ENCODE results near the gene ZNF177.

- no peak for TF ChIP-seq YY1 (IDR thresholded peaks at IDR 0.05; ENCODE audit: insufficient read depth, insufficient read length)
- no peak for TF ChIP-seq SUZ12 (IDR thresholded peaks at IDR 0.05; ENCODE audit: extremely low read depth, insufficient read depth, insufficient read length)
- TF ChIP-seq ZNF274 (IDR thresholded peaks at IDR 0.05; ENCODE audit: low read depth, low read length), result no peak
These were observed 44.1 kb downstream of the ZNF177 start for GRCh38 chr19:9406798-9407352.

Data from NT2/D1 (cell line).